IPS-15b (cell line): ENCODE measurements around the gene UBE2M.
"Not testable (repeated sequence)": the region's sequence is repeated elsewhere in the genome, so short reads cannot be mapped to it uniquely, and the experiment has no call there.

Experiments used
- H3K27me3 ChIP-seq: one replicate; pipeline ENCODE4 v1.6.1; 2013; ENCODE audit warnings: low read length; ENCODE audit not compliant: control insufficient read depth, insufficient read depth
- H3K36me3 ChIP-seq: one replicate; pipeline ENCODE4 v1.6.1; 2013; ENCODE audit warnings: low read length; ENCODE audit not compliant: control insufficient read depth, insufficient read depth
- H3K4me1 ChIP-seq: one replicate; pipeline ENCODE4 v1.6.1; 2013; ENCODE audit warnings: mild to moderate bottlenecking, low read length; ENCODE audit not compliant: control insufficient read depth, insufficient read depth
- H3K4me3 ChIP-seq: one replicate; pipeline ENCODE4 v1.5.1; 2013; ENCODE audit warnings: low read depth, low read length
- H3K9ac ChIP-seq: one replicate; pipeline ENCODE4 v1.6.1; 2013; ENCODE audit warnings: low read depth, mild to moderate bottlenecking, low read length
- H3K9me3 ChIP-seq: one replicate; pipeline ENCODE4 v1.6.1; 2013; ENCODE audit warnings: mild to moderate bottlenecking, low read length; ENCODE audit not compliant: control insufficient read depth, insufficient read depth

UBE2M gene

DNA sequence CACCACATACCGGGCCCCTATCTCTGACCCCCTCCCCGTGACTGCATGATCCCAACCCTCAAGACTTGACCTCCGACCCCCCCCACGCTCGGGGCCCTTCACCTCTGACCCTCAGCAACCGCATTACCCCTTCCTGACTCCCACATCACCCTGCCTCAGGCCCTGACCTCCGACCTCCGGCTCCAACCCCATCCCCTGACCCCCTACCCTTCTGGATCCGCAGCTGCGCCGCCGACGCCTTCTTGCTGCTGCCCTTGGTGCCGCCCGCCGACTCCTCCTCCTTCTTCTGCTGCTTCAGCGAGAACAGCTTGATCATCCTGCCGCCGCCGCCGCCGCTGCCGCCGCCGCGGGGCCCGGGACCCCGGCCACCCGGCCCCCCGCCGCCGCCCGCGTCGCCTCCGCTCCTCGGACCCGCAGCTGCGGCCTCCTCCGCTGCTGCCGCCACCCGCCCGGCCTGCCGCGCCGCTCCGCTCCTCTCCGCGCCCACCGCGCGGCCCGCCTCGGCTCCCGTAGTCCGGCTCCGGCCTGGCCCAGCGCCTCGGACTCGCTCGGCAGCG is at the start of gene UBE2M:
UBE2M (minus strand) TSS at position 546 of the 557 bp plus-strand sequence; CDS start at position 316, 230 bp downstream.
- Histone ChIP-seq H3K36me3 (peaks cover 12% of the 10 kb centered on the region), H3K4me3 (peak within 1 kb of the TSS; percentile 99), H3K9me3 (no peaks in the 10 kb centered on the region), H3K27me3 (peaks cover 25% of the 10 kb centered on the region), H3K9ac (peak within 1 kb of the TSS; percentile 96), H3K4me1 (peaks cover 8% of the 10 kb centered on the region)

GRCh38 chr19:58607213-58607612 is 48.8 kb upstream of the UBE2M start:
- not testable (repeated sequence) for H3K36me3 ChIP-seq, H3K9me3 ChIP-seq, H3K4me1 ChIP-seq, H3K27me3 ChIP-seq, H3K9ac ChIP-seq, H3K4me3 ChIP-seq

DNA sequence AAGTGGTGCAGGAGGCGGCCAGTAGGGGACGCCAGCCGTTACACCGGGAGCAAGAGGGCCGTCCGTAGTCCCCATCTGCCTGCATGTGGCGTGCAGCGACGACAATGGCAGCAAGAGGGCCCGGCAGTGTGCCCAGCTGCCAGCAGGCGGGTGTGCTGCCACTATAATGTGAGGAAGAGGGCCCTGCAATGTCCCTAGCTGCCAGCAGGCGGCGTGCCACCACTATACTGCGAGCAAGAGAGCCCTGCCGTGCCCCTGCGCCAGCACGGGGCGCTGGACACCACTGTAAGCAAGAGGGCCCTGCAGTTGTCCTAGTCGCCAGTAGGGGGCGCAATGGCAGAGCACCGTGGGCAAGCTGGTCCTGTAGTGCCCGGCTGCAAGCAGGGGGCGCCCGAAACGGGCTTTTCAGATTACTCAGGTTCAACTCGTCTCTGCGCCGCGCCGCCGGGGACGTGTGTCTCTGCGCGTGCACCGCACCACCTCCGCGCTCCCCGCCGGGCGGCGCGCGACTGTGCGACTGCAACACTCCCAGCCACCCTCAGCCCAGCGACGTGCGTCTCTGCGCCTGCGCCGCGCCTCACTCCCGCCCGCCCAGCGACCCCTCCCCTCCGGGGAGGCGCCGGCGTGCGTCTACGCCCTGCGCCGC is 48.0 kb upstream of the UBE2M start:
- H3K36me3 ChIP-seq, H3K9me3 ChIP-seq, H3K9ac ChIP-seq, H3K4me3 ChIP-seq, H3K27me3 ChIP-seq, H3K4me1 ChIP-seq: not testable (repeated sequence)

- Histone ChIP-seq H3K27me3 (no peaks in the 10 kb centered on the region), H3K4me3 (no peak overlapping the region), H3K4me1 (no peaks in the 10 kb centered on the region), H3K36me3 (peaks cover 10% of the 10 kb centered on the region), H3K9ac (no peak overlapping the region), H3K9me3 (no peaks in the 10 kb centered on the region)
Observed at GRCh38 chr19:58586133-58586765, 27.8 kb upstream of the UBE2M start.

GRCh38 chr19:58585442-58586132 is 27.2 kb upstream of the UBE2M start:
- H3K36me3 ChIP-seq: peaks cover 10% of the 10 kb centered on the region
- no peaks in the 10 kb centered on the region for H3K9me3 ChIP-seq
- no peaks in the 10 kb centered on the region for H3K27me3 ChIP-seq
- no peak overlapping the region for H3K4me3 ChIP-seq
- H3K9ac ChIP-seq: no peak overlapping the region
- peaks cover 2% of the 10 kb centered on the region for H3K4me1 ChIP-seq

DNA sequence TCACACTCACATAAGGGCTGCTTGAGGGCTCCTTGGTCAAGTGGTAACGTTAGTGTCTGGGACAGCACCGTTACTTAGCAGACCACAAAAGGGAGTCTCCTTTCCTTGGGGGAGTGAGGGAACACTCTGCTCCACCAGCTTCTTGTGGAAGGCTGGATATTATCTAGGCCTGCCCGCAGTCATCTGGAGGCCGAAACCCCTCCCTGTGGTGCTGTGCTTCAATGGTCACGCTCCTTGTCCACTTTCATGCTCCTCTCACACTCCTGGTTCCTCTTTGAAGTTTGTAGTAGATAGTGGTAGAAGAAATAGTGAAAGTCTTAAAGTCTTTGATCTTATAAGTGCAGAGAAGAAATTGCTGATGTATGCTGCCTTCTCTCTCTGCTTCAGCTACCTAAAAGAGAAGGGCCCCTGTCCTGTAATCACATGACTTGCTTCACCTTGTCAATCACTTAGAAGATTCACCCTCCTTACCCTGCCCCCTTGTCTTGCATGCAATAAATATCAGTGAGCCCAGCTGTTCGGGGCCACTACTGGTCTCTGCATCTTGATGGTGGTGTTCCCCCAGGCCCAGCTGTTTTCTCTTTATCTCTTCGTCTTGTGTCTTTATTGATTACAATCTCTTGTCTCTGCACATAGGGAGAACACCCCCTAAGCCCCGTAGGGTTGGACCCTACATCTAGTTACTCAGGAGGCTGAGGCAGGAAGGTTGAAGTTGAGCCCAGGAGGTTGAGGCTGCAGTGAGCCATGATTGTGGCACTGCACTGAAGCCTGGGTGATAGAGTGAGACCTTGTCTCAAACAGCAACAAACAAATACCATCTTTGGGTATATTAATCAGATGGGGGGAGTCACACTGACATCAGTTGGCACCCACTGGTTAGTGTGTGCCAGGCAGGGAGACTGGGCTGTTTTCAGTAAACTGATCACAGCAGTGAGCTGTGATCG is 26.4 kb upstream of the UBE2M start:
- Histone ChIP-seq H3K27me3 (no peaks in the 10 kb centered on the region), H3K36me3 (peaks cover 10% of the 10 kb centered on the region), H3K4me3 (no peak overlapping the region), H3K9ac (no peak overlapping the region), H3K9me3 (no peaks in the 10 kb centered on the region), H3K4me1 (peaks cover 2% of the 10 kb centered on the region)

GRCh38 chr19:58582985-58583384 is 24.6 kb upstream of the UBE2M start:
- no peaks in the 10 kb centered on the region for H3K27me3 ChIP-seq
- H3K9me3 ChIP-seq: no peaks in the 10 kb centered on the region
- peaks cover 10% of the 10 kb centered on the region for H3K36me3 ChIP-seq
- H3K4me1 ChIP-seq: peaks cover 2% of the 10 kb centered on the region
- H3K4me3 ChIP-seq: no peak overlapping the region
- H3K9ac ChIP-seq: no peak overlapping the region

DNA sequence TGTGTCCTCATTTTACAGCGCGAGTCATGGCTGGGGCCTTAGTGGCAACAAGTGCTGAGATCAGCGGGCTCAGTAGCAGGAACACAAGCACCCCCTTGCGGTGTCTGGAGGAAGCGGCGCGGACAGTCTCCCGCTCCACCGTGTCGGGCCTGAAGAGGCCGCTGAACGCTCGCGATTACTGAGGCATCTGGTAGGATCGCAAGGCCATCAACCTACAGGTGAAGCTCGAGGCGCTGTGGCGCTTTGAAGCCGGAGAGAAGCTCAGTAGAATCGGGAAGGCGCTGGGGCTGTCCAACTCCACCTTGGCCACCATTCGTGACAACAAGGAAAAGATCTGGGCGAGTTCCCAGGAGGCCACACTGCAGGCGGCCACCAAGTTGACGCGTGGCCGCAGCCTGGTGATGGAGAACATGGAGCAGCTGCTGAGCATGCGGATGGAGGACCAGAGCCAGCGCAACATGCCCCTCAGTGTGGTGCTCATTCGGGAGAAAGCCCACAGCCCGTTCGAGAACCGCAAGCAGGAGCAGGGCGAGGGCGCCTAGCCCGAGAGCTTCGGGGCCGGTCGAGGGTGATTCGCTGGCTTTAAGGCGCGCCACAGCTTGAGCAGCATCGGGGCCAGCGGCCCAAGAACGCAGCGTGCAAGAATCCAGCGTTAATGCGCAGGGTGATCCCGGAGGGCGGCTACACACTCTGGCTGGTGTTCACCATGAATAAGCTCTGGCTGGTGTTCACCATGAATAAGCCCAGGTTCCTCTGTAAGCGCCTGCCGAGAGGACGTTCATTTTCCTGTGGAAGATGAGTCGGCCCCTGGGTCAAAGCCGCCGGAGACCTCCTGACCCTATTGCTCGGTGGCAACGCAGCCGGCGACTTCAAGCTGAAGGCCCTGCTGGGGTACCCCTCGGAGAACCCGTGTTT is 23.1 kb upstream of the UBE2M start:
- Histone ChIP-seq H3K36me3 (peaks cover 10% of the 10 kb centered on the region), H3K27me3 (no peaks in the 10 kb centered on the region), H3K9ac (peak overlapping the region; percentile 41), H3K9me3 (no peaks in the 10 kb centered on the region), H3K4me3 (no peak overlapping the region), H3K4me1 (peaks cover 2% of the 10 kb centered on the region)

- peaks cover 2% of the 10 kb centered on the region for H3K4me1 ChIP-seq
- no peak overlapping the region for H3K9ac ChIP-seq
- H3K36me3 ChIP-seq: peaks cover 10% of the 10 kb centered on the region
- no peaks in the 10 kb centered on the region for H3K9me3 ChIP-seq
- no peak overlapping the region for H3K4me3 ChIP-seq
- H3K27me3 ChIP-seq: no peaks in the 10 kb centered on the region
Observed at GRCh38 chr19:58579473-58580142, 21.2 kb upstream of the UBE2M start.
